Urothelium cell line (cell line): ENCODE measurements around the gene FOXO6.

Source experiments
- DNase-seq: peaks from one replicate; pipeline ENCODE4 v3.0.0; 2011; ENCODE audit warnings: low spot score, mixed read lengths
- FAIRE-seq: peaks from 2 replicates; lab custom pipeline; 2011; peaks lifted over from hg19 to GRCh38; lab: Jason Lieb, UNC

Gene FOXO6

DNA sequence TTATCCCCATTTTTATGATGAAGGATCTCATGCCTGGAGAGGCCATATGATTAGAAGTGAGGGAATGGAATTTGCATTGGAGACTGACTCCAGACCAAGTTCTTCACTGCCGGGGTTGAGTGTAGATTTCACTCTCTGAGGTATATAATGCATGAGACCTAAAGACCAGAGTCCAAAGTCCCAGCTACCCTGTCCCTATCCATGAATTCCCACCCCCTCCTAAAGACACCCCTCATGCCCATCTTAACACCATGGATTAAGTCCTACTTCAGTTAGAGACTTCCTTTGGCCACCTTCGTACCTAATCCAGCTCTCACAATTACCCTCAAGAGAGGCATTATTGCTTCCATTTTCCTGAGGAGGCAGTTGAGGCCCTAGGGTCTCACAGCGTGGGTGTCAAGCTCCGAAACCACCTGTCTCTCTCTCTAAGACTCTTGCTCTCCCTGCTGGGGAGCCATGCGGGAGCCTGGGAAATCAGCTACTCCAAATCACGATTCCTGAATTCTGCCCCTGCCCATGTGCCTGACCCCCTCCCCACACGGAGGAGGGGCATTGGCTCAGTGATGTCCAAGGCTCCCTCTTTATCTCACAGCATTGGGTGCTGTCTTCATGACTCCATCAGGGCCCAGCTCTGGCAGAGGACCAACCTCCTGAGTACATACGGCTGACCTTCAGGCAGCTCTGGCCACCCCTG lies 11.7 kb upstream of the FOXO6 start:
- FAIRE-seq: no peak
- DNase-seq: no peak

DNA sequence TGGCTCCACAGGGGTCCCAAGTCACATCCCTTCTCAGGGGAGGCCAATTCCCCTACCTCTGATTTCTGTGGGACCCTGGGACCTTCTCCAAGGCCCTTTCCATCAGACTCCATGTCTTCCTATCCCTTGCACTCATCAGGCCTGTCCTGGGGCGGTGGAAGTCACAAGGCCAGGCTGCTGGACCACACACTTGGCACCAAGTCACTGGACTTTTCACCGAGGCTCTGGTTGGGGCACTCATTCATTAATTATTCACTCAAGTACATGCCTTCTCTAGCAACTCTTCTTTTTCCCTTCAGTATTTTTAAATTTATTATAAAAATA lies 11.2 kb upstream of the FOXO6 start:
- FAIRE-seq: no peak
- DNase-seq: no peak

DNA sequence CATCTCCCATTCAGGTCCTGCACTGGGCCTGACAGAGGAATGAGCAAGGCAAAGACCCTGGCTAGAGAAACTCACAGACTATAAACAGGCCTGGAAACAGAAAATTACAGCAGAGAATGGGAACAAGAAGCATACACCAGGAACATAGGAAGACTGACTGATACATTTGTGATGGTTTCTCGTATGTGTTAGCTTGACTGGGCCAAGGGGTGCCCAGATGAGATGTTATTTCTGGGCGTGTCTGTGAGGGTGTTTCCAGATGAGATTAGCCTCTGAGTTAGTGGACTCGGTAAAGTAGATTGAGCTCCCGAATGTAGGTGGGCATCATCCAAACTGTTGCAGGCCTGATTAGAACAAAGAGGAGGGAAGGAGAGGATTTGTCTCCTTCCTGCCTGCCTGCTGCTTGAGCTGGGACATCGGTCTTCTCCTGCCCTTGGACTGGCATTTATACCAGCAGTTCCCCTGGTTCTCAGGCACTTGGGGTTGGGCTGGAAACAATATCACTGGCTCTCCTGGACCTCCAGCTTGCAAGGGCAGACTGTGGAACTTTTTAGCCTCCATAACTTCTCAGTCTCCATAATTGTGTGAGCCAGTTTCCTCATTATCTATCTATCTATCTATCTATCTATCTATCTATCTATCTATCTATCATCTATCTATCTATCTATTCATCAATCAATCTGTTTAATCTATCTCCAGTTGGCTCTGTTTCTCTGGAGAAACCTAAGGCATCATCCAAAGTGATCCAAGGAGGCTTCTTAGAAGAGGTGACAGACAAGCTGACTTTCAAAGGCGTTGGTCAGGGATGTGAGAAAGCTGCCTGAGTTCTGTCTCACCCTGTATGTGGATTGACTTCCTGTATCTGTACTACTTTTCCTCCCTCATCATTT lies 9.7 kb upstream of the FOXO6 start:
- FAIRE-seq (no peak), DNase-seq (no peak)

DNA sequence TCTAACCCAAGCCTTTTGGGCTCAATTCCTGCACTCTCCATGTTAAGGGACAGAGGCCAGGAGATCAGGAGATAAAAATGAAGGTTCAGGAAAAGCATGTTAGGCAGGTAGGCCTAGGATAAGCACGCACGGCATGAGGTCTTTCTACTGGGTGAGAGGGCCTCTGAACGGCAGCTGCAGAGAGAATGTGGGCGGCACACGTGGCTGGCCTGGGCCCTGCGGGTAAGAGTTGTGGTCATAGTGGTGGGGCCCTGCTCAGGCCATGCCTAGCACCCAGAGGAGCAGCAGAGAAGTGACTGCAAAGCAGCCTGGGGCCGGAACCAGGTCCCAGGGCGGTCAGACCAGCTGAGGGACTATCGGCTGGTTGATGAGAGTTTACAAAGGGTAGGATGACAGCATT lies 7.5 kb upstream of the FOXO6 start:
- DNase-seq (no peak), FAIRE-seq (peak; percentile 71)

DNA sequence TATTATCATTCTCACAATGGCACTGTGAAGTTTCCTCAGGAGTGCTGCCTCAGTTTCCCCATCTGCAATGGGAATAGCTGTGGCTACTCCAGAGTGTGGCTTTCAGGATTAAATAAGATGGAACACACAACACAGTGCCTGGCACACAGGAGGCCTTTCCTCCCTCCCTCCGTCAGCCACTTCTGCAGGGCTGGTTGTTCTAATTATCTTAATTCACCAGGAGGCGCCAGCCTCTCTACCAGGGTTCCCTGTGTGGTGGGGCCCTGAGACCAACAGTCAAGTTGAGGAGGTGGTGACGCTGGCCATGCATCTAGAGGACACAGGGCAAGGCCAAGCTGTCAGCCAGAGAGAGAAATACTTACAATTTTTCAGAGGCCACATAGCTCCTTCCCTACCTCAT lies 6.3 kb upstream of the FOXO6 start:
- no peak for FAIRE-seq

DNA sequence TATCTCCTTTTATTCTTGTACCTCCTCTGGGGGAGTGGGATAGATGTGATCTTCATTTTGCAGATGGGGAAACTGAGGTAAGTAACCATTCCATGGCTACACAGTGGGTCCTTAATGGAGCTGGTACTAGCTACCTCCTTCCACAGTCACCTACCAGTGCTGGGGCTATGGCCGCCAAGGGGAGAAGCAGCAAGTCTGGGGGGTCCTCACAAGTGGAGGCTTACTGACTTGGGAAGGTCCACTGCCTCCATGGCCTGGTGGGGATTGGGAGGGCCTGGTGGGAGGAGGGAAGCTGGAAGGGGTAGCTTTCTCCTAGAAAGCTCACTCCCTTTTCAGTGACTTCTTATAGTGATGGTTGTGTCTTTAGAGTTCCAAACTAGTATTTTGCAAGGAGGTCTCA lies 5.9 kb upstream of the FOXO6 start:
- FAIRE-seq: no peak
- DNase-seq: no peak

More for the DNA sequence above, 6.3 kb upstream of the FOXO6 start:
- DNase-seq: no peak

DNA sequence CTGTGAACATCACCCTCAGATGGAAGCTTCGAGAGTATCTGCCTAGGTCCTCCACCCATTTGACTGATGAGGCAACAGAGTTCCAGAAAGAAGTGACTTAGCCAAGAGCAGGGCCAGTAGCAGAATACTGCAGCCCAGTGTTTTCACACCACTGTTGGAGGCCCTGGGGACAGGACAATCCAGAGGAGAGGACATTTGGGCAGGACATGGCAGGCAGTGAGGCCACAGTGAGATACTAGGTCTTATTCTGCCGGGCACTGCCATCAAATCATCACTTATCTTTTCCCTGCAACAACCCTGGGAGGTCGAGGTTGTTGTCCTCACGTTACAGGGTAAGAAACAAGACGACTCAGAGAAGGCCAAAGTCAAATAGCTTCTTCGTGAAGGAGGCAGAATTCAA lies 5.5 kb upstream of the FOXO6 start:
- no peak for DNase-seq

DNA sequence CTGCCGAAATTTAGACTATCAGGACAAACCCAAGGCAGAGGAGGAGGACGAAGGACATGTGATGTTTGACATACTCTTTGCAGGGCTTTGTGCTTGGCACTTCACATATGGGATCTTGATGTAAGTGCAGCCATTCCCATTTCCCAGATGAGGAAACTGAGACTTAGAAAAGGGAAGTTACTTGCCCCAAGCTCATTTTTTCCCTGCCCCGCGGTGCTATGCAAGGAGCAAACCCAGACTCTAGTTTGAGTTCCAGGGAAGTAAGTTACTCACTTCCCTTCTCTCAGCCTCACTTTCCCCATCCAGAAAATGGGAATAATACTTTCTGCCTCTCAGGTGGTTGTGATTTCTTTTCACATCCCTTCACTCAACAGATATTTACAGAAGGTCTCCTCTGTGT lies 4.5 kb upstream of the FOXO6 start:
- DNase-seq (no peak), FAIRE-seq (peak; percentile 35)

More for the DNA sequence above, 5.5 kb upstream of the FOXO6 start:
- no peak for FAIRE-seq

DNA sequence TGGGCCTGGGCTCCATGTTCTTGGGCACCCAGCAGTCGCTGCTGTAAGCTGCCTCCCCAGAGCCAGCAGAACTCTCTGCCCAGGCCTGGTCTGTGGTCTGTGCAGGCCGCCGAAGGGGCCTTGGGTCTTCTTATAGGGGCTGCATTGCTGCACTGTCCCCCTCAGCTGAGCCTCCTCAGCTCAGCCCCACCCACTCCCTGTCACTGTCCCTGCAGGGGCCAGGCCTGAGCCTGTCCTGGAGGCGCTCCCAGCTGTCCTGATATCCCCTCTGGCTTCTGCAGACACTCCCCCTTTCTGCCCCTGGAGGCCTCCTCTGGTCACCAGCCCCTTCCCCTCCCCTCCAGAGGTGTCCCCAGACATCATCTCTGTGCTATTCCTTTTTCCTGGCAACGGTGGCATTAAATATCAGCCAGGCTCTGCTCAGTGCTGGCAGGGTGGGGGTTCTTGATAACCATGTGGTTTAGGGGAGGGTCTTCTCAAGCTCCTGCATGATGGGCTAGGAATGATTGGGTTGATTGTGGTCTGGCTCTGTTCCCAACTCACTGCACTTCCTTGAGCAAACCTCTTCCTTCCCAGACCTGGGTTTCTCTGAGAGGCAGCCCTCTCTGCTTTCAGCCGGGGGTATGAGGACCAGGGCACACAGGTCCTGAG lies 3.7 kb upstream of the FOXO6 start:
- DNase-seq (no peak), FAIRE-seq (no peak)

DNA sequence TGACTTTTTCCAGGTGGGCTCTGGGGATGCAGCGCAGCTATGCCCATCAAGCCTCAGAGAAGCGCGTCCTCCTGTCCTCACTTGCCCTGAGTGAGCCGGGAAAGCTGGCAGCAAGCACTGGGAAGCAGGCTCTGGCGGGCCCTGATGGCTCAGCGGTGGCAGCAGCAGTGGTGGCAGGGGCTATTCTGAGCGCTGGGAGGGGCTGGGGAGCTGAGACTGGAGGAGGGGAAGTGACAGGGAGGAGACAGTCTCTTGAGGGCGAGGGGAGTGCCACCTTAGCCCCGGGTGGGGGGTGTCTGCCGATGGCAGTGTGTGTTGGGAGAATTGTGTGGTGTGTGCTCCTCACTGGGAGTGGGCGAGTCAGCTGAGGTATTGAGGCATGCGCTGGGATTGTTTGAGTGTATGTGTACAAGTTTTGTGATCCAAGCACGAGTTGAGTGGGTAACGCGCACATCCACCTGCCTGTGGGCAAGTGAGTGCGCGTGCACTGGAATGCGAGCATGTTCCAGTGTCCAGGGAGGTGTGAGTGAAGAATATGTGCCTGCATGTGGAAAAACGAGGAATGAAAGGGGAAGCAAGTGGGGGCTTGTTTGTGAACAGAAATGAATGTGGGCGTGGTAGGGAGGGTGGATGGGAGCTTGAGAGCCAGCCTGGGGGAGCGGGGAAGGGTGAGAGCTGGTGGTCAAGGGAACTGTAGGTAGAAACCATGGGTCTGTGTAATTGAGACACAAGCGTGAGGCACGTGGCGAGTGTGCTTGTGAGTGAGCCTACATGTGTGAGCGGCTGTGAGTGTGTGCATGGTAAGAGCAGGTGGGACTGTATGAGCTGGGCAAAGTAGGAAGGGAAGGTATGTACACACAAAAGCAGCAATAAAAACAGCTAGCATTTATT lies 2.9 kb upstream of the FOXO6 start:
- FAIRE-seq: peak; percentile 96
- no peak for DNase-seq

DNA sequence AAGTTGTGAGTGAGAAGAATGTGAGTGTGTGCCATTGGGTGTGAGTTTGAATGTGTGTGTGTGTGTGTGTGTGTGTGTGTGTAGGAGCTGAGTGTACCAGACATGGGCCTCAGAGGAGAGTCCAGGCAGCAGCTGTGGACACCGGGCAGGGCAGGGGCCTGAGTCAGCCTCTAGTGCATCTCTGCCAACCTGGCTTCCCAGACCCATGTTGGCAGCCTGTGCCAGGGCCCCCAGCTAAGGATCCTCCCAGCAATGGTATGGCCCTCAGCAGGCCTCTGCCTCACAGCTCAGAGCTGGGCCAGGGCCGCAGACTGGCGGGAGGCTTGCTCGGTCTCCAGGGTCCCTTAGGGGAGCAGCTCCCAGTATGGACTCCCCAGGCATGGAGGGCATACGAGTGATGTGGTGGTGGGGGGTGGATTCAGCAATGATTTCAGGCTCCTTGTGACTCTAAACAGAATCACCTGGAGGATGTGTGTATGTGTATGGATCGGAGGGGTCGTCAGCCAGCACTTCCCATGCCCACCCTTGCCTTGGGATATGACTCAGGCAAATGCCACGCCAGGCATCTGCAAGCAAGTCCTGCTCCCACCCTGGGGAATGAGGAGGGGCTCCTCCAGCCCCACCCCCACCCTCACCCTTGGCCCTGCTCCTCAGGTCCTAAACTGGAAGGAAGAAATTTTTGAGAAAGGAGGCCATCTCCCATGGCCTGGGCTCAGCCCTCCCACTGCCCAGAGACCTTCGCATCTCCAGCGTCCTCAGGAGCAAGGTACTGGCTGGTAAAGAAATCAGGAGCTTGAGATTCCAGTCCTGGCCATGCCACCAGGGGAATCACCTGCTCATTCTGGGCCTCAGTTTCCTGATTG lies 1.8 kb upstream of the FOXO6 start:
- DNase-seq: no peak
- FAIRE-seq: peak; percentile 79

DNA sequence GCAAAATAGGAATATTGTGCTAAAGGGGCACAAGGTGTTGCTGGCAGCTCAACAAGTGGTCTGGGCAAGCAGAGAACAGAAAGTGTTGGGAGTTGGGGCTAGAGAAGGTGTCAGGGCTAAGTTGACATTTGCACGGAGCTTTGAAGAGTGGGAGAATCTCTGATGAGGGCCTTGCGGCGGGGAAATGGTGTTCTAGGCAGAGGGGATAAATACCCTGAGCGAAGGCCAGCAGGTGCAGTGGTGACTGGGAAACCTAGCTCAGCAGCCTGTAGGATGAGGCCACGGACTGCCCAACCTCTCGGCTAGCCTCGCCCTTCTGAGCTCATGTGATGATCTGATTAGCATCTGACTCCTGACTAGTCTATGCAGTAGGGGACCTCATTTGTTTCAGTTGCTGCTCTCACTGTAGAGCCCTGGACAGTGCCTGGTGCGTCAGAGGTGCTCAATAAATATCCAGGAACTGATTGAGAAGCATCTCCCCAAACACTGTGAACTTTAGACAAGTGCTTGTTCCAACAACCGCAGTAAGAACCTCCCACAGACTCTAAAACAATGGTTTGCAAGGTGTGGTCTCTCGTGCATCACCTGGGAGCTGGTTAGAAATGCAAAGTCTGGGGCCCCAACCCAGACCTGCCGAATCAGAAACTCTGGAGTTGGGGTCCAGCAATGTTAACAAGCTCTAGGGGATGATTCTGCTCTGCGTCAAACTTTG lies 1.0 kb upstream of the FOXO6 start:
- no peak for DNase-seq

DNA sequence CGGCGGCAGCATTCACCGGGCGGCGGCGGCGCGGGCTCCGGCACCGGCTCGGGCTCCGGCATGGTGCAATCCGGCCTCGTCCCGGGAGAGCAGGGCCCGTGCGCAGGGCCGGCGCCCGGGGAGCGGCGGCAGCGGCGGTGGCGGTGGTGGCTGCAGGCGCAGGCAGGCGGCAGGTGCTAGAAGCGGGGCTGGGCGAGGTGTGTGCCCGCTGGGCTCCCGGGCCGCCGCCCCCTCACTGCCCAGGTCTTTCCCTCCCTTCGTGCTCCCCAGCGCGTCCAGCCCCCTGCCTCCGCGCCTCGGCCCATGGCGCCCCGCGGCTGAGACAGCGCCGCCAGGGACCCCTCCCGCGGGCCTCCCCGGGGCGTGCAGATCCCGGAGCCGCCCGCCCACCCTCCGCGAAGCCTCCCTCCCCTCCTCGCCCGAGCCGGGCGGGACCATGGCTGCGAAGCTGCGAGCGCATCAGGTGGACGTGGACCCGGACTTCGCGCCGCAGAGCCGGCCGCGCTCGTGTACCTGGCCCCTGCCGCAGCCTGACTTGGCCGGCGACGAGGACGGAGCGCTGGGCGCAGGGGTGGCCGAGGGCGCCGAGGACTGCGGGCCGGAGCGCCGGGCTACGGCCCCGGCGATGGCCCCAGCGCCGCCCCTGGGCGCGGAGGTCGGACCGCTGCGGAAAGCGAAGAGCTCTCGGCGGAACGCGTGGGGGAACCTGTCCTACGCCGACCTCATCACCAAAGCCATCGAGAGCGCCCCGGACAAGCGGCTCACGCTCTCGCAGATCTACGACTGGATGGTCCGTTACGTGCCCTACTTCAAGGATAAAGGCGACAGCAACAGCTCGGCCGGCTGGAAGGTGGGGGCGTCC lies 492 bp downstream of the FOXO6 start:
- FAIRE-seq (peak; percentile 90), DNase-seq (no peak)

More for the DNA sequence above, 1.0 kb upstream of the FOXO6 start:
- peak; percentile 77 for FAIRE-seq

DNA sequence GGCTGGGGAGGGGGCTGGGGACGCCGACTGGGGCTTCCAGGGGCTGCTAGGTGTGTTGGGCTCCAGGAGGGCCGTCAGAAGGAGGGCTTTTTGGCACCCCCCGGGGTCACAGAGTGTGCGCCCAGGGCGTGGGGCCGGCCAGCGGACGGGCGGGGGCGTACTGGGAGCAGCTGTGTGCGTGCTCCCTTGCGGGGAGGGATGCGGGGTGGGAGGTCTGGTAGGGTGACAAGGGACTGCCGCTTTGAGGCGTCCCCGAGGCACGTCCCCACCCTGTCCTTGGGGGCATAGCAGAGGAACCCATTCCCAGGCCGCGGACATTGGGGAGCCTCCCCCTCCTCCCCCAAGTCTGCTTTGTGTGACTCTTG lies 1.1 kb downstream of the FOXO6 start:
- DNase-seq (no peak), FAIRE-seq (no peak)

DNA sequence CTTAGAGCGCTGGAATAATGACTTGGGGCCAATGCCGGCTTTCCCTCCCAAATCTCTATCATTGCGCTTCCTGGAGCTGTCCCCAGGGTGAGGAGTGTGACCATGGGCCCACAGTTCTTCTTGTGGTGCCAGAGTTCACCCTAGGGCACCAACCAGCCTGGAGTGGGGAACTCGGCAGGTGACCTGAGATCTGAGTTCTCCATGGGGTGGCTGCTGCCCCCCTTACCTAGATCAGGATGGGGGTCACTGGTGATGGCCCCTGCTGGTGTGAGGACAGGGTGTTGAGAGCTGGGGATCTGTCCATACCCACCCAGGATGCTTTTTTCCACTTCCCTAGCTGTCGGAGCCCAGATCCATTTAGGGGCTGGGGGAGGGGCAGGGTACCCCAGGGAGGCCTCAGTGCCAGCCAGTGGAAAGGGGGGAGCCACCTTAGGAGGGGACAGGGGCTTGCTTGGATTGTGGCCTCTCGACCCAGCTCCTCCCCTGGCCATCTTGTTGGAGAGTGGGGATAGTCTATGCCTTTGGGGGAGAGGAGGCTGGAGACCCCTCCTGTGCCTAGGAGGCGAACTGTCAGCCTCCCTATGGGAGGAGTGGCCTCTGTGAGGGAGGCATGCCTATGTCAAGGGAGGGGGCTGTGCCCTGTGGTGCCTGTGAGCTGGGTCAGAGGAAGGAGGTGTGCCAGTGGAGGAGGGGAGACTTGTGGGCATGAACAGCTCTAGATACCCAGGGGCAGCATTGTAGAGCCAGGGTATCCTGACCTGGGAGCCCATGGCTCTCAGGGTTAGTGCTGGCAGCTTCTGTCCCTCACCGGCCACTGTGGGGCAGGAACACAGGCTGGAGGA lies 1.7 kb downstream of the FOXO6 start:
- DNase-seq: no peak
- FAIRE-seq: peak; percentile 85

DNA sequence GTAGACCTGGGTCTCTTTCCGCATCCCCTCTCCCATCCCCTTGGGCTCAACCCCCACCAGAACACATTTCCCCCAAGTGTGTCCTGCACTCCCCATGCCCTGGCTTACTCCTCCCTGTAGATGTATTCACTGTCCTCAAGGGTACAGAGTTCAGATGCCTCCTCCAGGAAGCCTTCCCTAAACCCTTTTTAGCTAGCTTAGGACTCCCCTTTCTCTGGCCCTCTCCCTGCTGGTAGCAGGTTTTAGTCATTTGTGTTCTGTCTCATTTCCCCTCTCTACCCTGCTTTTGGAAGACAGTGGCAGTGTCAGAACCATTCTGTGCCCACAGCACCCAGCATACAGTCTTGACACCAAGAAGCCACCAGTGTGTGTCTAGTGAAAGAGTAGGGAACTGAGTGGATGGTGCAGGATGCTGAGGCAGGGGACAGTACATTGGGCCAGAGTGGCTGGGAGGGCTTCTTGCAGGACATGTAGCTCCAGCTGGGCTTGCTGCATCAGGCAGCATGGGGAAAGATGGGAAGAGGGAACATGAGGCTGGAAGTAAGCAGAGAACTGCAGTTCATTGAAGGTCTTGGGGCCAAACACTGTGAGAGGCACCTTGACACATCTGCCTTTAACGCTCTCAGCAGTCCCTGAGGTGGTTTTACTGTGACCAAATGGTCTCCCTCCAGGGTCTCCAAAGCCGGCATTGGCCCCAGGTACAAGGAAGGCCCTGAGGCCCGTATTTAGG lies 2.5 kb downstream of the FOXO6 start:
- FAIRE-seq: peak; percentile 65
- no peak for DNase-seq
